ENCODE measurements around the gene NAB2.

NAB2 gene

GRCh38 chr12:57091638-57092528, 3.0 kb downstream of the NAB2 start:
- TF ChIP-seq JUND (IDR thresholded peaks at IDR 0.05; ENCODE audit: low read depth) = no peak
- in situ Hi-C loops (cut with HindIII; ENCODE audit: low pct_unique_long_range_greater_than_20kb, low sequenced_read_pairs) = no loop called here
- no peak for DNase-seq (ENCODE audit: low read depth in 1 of 2, low spot score in 1 of 2)

GRCh38 chr12:57092529-57092862, 3.6 kb downstream of the NAB2 start:
- in situ Hi-C loops (cut with HindIII; ENCODE audit: low pct_unique_long_range_greater_than_20kb, low sequenced_read_pairs) = no loop called here
- no peak for DNase-seq (ENCODE audit: low read depth in 1 of 2, low spot score in 1 of 2)

GRCh38 chr12:57092876-57093414, 4.0 kb downstream of the NAB2 start:
- DNase-seq (ENCODE audit: low read depth in 1 of 2, low spot score in 1 of 2) = no peak
- in situ Hi-C loops (cut with HindIII; ENCODE audit: low pct_unique_long_range_greater_than_20kb, low sequenced_read_pairs) = no loop called here

More at GRCh38 chr12:57092529-57092862, 3.6 kb downstream of the NAB2 start:
- no peak for TF ChIP-seq JUND (IDR thresholded peaks at IDR 0.05; ENCODE audit: low read depth)

GRCh38 chr12:57093415-57094207, 4.7 kb downstream of the NAB2 start:
- in situ Hi-C loops (cut with HindIII; ENCODE audit: low pct_unique_long_range_greater_than_20kb, low sequenced_read_pairs) = no loop called here
- no peak for TF ChIP-seq JUND (IDR thresholded peaks at IDR 0.05; ENCODE audit: low read depth)
- peak; percentile 79 to 90 for DNase-seq (ENCODE audit: low read depth in 1 of 2, low spot score in 1 of 2)

More at GRCh38 chr12:57092876-57093414, 4.0 kb downstream of the NAB2 start:
- TF ChIP-seq JUND (IDR thresholded peaks at IDR 0.05; ENCODE audit: low read depth) = no peak

GRCh38 chr12:57094208-57095160, 5.6 kb downstream of the NAB2 start:
- in situ Hi-C loops (cut with HindIII; ENCODE audit: low pct_unique_long_range_greater_than_20kb, low sequenced_read_pairs) = no loop called here
- no peak for TF ChIP-seq JUND (IDR thresholded peaks at IDR 0.05; ENCODE audit: low read depth)
- no peak for DNase-seq (ENCODE audit: low read depth in 1 of 2, low spot score in 1 of 2)

GRCh38 chr12:57095440-57095839, 6.5 kb downstream of the NAB2 start:
- no peak for TF ChIP-seq JUND (IDR thresholded peaks at IDR 0.05; ENCODE audit: low read depth)
- in situ Hi-C loops (cut with HindIII; ENCODE audit: low pct_unique_long_range_greater_than_20kb, low sequenced_read_pairs) = no loop called here
- no peak for DNase-seq (ENCODE audit: low read depth in 1 of 2, low spot score in 1 of 2)

- DNase-seq (ENCODE audit: low read depth in 1 of 2, low spot score in 1 of 2) = peak in 1 of 2 experiments; percentile 79
- no peak for TF ChIP-seq JUND (IDR thresholded peaks at IDR 0.05; ENCODE audit: low read depth)
- in situ Hi-C loops (cut with HindIII; ENCODE audit: low pct_unique_long_range_greater_than_20kb, low sequenced_read_pairs) = no loop called here
Measured at GRCh38 chr12:57096099-57096572, 7.2 kb downstream of the NAB2 start.

- in situ Hi-C loops (cut with HindIII; ENCODE audit: low pct_unique_long_range_greater_than_20kb, low sequenced_read_pairs) = no loop called here
- no peak for TF ChIP-seq JUND (IDR thresholded peaks at IDR 0.05; ENCODE audit: low read depth)
- DNase-seq (ENCODE audit: low read depth in 1 of 2, low spot score in 1 of 2) = no peak
Measured at GRCh38 chr12:57096748-57097553, 8.0 kb downstream of the NAB2 start.

GRCh38 chr12:57097554-57097835, 8.6 kb downstream of the NAB2 start:
- in situ Hi-C loops (cut with HindIII; ENCODE audit: low pct_unique_long_range_greater_than_20kb, low sequenced_read_pairs) = no loop called here
- no peak for TF ChIP-seq JUND (IDR thresholded peaks at IDR 0.05; ENCODE audit: low read depth)
- DNase-seq (ENCODE audit: low read depth in 1 of 2, low spot score in 1 of 2) = no peak

GRCh38 chr12:57098546-57098945, 9.6 kb downstream of the NAB2 start:
- in situ Hi-C loops (cut with HindIII; ENCODE audit: low pct_unique_long_range_greater_than_20kb, low sequenced_read_pairs) = no loop called here

GRCh38 chr12:57099047-57099714, 10.3 kb downstream of the NAB2 start:
- DNase-seq (ENCODE audit: low read depth in 1 of 2, low spot score in 1 of 2) = no peak
- TF ChIP-seq JUND (IDR thresholded peaks at IDR 0.05; ENCODE audit: low read depth) = no peak
- in situ Hi-C loops (cut with HindIII; ENCODE audit: low pct_unique_long_range_greater_than_20kb, low sequenced_read_pairs) = no loop called here

More at GRCh38 chr12:57098546-57098945, 9.6 kb downstream of the NAB2 start:
- no peak for DNase-seq (ENCODE audit: low read depth in 1 of 2, low spot score in 1 of 2)
- TF ChIP-seq JUND (IDR thresholded peaks at IDR 0.05; ENCODE audit: low read depth) = no peak

Measured in T47D (cell line).